NCI-H1436 treated with DMSO at 0.1 percent for 48 hours (cell line): ENCODE measurements around the gene AMOTL2.

ENCODE experiments used
- DNase-seq: peaks from one replicate; lab custom pipeline; 2025; lab: John Stamatoyannopoulos, UW

The AMOTL2 gene

DNA sequence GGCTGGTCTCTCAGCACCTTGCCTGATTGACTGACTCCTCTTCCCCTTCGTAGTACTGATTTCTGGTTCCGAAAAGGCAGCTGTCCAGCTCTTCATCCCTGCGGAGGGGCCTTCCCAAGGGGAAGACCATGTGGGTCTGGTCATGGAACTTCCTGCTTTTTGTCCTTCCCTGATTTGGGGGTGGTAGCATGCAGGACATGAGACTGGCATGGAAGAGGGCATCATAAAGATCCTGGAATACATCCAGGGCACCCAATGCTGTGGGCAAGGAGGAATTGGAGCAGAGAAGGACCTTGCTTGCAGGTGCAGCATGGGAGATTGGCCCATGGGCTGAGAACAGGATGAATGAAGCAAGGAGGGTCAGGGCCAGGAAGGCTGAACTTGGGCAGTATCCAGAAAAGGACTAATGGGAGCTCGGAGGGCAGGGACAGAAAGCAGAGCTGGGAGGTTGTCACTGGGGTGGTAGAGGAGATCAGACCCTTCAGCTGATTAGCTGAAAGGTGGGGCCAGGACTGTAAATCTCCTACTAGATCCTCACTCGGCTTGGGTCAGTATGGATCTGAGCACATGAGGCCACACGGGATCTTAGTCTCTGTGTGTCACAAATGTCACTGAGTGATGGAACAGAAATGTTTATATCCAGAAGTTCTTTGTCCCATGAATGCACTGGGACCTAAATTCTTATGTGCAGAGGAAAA, 59.5 kb downstream of the AMOTL2 start:
- no peak for DNase-seq

DNA sequence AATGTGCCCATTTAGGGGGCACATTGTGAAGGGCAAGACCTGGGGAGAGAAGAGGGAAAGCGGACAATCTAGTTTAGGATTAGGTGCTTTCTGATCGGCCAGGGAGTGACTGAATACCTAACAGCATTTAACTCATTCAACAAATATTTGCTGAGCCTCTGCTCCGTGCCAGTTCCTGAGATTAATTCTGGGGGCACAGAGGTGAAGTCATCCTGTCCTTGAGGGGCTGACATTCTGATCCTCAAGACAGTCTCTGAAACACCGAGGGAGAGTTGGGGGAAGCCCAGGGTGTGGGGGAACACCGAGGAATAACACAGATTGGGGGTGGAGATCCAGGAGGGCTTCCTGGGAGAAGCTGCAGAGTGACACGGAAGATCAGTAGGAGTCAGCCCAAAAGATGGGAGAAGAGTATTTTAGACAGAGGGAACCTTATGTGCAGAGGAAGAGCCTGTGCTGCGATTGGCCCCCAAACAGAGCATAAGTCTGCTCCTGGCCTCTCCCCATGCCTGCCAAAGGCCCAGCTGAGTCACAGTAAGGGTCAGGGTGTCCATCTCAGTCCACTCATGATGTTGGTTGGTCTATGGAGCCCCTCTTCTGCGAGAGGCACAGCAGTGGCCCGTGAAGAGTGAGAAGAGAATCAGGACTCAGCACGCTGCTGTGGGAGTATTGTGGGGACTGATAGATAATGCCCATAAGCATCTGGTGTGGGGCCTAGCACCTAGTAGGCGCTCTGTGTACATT, 60.2 kb downstream of the AMOTL2 start:
- DNase-seq, result no peak

DNA sequence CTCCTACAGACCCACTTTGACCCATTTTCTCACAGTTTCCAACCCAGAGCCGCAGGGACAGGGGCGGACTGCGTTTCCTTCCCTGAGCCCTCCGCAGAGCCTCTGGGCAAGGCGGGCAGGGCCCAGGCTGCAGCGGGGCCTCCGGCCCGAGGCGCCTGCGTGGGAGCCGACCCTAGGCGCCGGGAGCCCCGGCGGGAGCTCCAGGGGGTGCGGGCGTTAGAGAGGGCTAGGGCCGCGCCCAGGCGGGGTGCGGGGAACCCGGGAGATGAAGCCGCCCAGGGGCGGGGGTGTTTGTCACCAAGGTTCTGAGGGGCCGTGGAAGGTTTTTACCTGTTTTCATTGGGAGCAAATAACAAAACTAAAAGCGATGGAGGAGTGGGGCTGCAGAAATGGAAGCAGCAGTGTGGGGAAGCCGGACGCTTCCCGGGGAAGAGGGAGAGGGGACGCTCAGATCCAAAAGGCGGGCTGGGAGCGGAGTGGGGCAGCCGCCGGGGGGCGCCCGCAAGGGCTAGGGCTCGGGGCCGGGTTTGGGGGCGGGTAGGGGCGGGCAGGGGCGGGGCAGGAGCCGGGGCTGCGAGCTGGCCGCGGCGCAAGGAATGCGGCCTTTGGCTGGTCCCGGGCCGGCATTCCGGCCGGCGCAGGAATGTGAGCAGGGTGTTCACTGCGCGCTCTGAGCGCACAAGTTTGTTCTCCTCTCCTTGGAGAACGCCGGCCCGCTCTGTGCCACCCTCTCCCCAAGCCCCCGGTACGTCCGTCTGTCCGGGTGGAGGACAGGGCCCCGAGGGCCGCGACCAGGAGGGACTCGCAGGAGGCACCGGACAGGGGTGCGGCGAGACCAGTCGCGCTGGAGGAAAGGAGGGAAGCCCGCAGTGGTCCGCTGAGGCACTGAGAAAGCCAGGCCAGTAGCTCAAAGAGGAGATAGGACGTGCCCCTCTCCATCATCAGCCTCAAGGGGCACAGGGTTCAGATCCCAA, 61.1 kb downstream of the AMOTL2 start:
- no peak for DNase-seq

DNA sequence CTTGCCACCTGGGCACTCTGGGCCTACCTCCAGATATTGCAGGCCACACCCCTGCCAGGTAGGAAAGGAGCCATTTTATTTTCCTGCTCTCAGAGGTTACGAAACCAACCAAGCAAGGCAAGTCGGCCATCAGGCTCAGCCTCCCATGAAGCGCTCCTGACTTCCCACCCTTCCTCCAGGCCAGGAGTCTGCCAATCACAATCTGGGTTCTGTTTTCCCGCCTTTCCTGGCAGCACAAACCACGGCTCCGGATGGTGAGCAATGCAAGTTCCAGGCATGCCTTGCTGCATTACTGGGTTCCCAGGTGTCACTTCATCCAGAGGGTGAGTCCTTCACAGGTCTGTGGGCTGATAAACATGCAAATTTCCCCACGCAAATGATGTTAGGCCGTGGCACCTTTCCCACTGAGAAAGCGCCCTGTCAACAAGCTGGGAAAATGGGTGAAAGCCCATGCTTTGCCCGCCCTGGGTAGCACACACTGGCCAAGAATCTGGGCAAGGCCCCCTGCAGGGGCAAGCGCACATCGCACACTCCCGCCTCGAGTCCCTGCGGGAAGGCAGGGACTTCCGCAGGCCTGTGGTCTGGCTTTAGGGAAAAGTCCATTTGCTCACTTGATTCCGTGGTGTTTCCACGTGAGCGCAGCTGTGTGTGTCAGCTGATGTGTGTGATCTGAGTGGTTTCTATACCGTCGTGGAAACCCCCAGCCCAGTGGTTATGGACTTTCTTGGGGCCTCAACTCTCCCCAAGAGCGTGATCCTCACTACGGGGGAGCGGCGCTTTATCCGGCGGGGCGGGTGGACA, 62.0 kb downstream of the AMOTL2 start:
- no peak for DNase-seq

DNA sequence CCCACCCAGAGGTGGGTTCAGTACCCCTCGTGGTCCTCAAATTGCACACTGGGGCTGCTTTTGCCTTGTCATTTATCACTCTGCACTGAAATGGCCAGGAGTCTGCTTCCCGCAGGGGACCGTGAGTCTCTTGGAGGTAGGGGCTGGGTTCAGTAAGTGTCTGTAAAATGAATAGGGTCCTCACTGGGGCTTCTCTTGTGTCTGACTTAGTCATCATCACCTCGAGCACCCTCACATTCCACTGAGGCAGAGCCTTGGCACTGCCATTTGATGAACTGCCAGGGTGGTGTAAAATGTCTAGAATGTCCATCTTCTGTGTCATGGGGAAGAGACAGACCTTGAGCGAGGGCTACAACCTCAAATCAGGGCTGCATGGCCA, 62.6 kb downstream of the AMOTL2 start:
- no peak for DNase-seq

DNA sequence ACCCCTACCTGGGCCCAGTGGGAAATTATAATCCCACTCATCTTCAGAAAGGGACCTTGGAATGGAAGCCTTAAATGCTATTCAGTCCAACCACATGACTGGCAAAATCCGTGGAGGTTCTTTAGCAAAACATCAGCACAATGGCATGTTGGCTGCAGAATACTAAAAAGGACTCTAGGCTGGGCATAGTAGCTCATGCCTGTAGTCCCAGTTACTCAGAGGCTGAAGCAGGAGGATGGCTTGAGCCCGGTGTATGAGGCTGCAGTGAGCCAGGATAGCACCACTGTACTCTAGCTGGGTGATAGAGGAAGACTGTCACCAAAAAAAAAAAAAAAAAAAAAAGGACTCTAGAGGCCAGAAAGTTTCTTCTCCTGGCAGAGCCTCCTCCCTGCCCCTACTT, 63.0 kb downstream of the AMOTL2 start:
- no peak for DNase-seq

DNA sequence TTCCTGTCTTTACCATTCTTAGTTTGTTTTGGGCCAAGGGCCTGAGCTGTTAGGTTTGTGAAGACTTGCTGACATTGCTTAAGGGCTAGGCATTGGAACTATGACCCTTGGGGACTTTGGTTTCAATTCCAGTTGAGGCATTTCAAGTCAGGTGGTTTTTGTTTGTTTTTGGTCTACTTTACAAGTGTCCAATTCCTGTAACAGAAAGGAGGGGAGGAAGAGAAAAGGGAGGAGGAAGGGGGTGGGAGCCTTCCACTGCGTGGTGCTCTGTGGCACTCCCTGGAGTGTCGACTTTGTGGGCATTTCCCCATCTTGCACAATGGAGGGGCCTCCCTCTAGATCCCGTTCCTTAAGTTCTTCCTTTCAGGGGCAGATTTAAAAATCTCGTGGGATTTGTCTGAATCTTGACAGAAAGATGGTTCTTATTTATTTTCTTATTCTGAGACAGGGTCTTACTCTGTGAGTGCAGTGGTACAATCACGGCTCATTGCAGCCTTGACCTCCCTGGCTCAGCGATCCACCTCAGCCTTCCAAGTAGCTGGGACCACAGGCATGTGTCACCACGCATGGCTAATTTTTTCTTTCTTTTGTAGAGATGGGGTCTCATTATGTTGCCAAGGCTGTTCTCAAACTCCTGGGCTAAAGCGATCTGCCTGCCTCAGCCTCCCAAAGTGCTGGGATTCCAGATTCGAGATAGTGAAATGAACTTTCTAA, 64.1 kb downstream of the AMOTL2 start:
- no peak for DNase-seq

DNA sequence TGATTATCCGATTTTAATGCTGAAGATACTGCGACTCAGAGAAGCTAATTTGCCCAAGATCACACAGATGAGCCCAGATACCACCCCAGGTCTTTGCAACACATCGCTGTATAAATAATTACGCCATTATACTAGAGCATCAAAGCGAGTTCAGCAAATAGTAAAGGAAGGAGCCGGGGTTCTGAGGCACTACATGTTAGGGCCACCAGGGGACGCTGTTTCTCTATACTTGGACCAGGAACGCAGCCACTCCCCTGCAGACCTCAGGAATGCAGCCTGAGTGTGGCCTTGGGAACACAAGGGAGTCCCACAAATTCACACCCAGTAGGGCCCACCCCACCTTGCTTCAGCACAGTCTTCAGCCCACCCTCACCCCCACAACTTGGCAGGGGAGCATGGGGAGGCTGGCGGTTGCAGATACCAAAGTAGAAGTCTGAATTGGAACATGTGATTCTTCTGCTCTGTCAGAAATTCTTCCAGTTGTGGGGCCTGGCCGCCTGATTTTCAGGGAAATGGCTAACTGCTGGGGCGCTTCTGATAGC, 65.8 kb downstream of the AMOTL2 start:
- peak; percentile 20 for DNase-seq

DNA sequence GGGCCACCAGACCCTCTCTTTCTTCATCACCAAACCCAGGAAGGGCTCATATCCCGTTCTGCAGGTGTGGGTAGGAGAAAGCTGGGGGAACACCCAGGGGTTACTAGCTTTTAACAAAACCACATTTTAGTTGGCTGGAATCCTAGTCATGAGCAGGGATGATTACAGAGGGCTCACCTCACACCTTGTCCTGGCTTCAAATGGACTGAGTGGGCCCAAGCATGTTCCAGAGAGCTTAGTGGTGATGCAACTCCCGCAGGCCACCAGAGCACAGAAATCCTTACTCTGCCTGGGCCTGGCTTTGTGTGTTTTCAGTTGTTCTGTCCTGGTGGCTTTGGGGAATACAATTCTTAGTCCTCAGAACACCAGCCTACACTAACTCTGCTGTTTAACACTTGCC, 66.8 kb downstream of the AMOTL2 start:
- DNase-seq, result no peak

DNA sequence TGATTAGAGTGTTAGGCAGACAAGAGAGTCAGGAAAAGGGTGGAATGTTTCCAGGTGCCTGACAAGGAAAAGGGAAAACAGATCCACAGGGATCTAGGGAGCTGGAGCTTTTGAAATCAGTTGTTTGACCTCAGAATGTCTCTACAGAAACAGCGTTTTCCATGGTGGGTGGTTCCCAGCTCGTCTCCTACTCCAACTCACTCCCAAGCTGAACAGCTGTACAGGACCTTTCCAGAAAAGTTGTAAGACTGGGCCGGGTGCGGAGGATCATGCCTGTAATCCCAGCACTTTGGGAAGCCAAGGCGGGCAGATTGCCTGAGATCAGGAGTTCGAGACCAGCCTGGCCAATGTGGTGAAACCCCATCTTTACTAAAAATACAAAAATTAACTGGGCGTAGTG, 67.9 kb downstream of the AMOTL2 start:
- DNase-seq, result no peak
